Astrocyte (in vitro differentiated cells and primary cell): ENCODE data around the gene TAAR8.

Source experiments
- CTCF ChIP-seq: IDR thresholded peaks from 2 replicates; pipeline ENCODE4 v1.5.1; 2011; ENCODE audit warnings: low read depth, mild to moderate bottlenecking, inconsistent platforms, low read length, moderate library complexity; ENCODE audit not compliant: insufficient read depth
- EZH2 ChIP-seq: IDR thresholded peaks from 2 replicates; pipeline ENCODE4 v1.6.1; 2012; ENCODE audit warnings: mild to moderate bottlenecking, low read length, inconsistent platforms; ENCODE audit not compliant: insufficient read depth

- no peak for TF ChIP-seq EZH2
- TF ChIP-seq CTCF, result no peak
These were observed 17.8 kb downstream of the TAAR8 start, which contains the start of gene TAAR6 for GRCh38 chr6:132570221-132570777.
